Measurements from ENCODE around the gene NFIB. TPM values are rescaled to one million over a fixed set of nuclear protein-coding genes. Genes with fewer than 3 reads are reported as not detected.

The NFIB gene
- total and polyA plus RNA-seq, 2 of the 13 experiments (the other 11 are each of a cell fraction or from before 2014, with no cell fraction given), result 0.98 to 4.6 TPM

DNA sequence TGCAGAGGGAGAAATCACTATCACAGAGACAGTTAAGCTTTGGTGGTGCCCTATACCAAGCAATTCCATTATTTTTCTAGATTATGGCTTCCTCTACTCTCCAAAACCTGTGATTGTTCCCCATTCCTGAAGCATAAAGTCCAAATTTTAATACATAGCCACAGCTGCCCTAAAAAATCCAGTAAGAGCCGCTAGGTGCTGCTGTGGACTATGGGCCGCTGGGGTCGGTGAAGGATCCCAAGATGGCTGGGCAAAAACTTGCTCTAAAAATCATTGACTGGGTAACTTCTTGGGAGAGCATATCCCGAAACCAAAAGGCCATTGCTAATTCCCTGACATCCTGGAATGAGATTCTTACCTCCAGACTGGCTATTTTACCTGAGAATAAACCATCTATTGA lies 245.3 kb downstream of the NFIB start:
- ATAC-seq, result peak; percentile 68
- TF ChIP-seq SRY (CRISPR knock-in tag; IDR thresholded peaks at IDR 0.05), result no peak
- TF ChIP-seq HOXA5 (CRISPR knock-in tag; IDR thresholded peaks at IDR 0.05), result no peak
- no peak for TF ChIP-seq RFX3 (CRISPR knock-in tag; IDR thresholded peaks at IDR 0.05)
- TF ChIP-seq SMC3 (IDR thresholded peaks at IDR 0.05; ENCODE audit: low read length), result 0 out of 2 replicates have a peak, but pooled peaks have one; percentile 20
- no peak for TF ChIP-seq NFIB (CRISPR knock-in tag; IDR thresholded peaks at IDR 0.05; ENCODE audit: borderline replicate concordance)
- no peak for TF ChIP-seq ZNF839 (CRISPR knock-in tag; IDR thresholded peaks at IDR 0.05; ENCODE audit: borderline replicate concordance)
- no peak for TF ChIP-seq ZNF552 (CRISPR knock-in tag; IDR thresholded peaks at IDR 0.05; ENCODE audit: borderline replicate concordance)
- TF ChIP-seq, protein P1, sequence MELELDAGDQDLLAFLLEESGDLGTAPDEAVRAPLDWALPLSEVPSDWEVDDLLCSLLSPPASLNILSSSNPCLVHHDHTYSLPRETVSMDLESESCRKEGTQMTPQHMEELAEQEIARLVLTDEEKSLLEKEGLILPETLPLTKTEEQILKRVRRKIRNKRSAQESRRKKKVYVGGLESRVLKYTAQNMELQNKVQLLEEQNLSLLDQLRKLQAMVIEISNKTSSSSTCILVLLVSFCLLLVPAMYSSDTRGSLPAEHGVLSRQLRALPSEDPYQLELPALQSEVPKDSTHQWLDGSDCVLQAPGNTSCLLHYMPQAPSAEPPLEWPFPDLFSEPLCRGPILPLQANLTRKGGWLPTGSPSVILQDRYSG (CRISPR knock-in tag; IDR thresholded peaks at IDR 0.05), result no peak
- peak; percentile 69 for TF ChIP-seq STAG1 (CRISPR knock-in tag; IDR thresholded peaks at IDR 0.05)
- TF ChIP-seq, protein P2, sequence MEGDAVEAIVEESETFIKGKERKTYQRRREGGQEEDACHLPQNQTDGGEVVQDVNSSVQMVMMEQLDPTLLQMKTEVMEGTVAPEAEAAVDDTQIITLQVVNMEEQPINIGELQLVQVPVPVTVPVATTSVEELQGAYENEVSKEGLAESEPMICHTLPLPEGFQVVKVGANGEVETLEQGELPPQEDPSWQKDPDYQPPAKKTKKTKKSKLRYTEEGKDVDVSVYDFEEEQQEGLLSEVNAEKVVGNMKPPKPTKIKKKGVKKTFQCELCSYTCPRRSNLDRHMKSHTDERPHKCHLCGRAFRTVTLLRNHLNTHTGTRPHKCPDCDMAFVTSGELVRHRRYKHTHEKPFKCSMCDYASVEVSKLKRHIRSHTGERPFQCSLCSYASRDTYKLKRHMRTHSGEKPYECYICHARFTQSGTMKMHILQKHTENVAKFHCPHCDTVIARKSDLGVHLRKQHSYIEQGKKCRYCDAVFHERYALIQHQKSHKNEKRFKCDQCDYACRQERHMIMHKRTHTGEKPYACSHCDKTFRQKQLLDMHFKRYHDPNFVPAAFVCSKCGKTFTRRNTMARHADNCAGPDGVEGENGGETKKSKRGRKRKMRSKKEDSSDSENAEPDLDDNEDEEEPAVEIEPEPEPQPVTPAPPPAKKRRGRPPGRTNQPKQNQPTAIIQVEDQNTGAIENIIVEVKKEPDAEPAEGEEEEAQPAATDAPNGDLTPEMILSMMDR (CRISPR knock-in tag; IDR thresholded peaks at IDR 0.05), result peak; percentile 46
- no peaks in the 10 kb centered on the region; a peak in 1 of 5 replicates for H3K27me3 ChIP-seq (ENCODE audit: control insufficient read depth in 1 of 2, insufficient read depth in 2 of 2, low read length in 2 of 2)
- H3K27ac ChIP-seq (ENCODE audit: extremely low read length, insufficient read depth, low read length), result no peak overlapping the region
- H3K9me3 ChIP-seq (ENCODE audit: low read length), result no peaks in the 10 kb centered on the region
- no peak overlapping the region for H3K4me2 ChIP-seq (ENCODE audit: low read depth, low read length)
- DNase-seq (ENCODE audit: low spot score), result no peak
- POLR2A ChIA-PET, result no interaction called here
- no peaks in the 10 kb centered on the region for H3K79me2 ChIP-seq (ENCODE audit: insufficient read depth, low read length)
- no peak for FAIRE-seq
- no peak overlapping the region for H3K4me3 ChIP-seq (replicated peaks in 1 of 3; ENCODE audit: insufficient read depth in 1 of 3, low read depth in 2 of 3, low read length in 3 of 3)
- H3K4me1 ChIP-seq (ENCODE audit: insufficient read depth, low read length), result no peaks in the 10 kb centered on the region
- in situ Hi-C loops (cut with HindIII; ENCODE audit: extremely low pct_ligation_motif_present, low pct_unique_long_range_greater_than_20kb) (loop anchor here (5.0 kb wide), 1 partner anchor 284 kb away; no protein-coding TSS in a partner anchor), intact Hi-C loops (cut with micrococcal nuclease; ENCODE audit: unreplicated experiment) (loop anchor here (1.0 kb wide), 1 partner anchor 285 kb away; no protein-coding TSS in a partner anchor)
- 4% methylated on average over 4 of the region's 4 CpGs for WGBS (ENCODE audit: low lambda C conversion rate)
- no TSS peak for BruUV-seq (replicated peaks)
- no peak overlapping the region for H3K9ac ChIP-seq (ENCODE audit: insufficient read depth, low read depth, low read length)
- no peak overlapping the region for H2AFZ ChIP-seq (ENCODE audit: low read length)
- no peaks in the 10 kb centered on the region for H4K20me1 ChIP-seq (ENCODE audit: insufficient read depth, low read length)
- H3K36me3 ChIP-seq (replicated peaks in 1 of 2; ENCODE audit: control insufficient read depth in 1 of 2, insufficient read depth in 2 of 2, low read length in 2 of 2), result no peaks in the 10 kb centered on the region
- CTCF ChIA-PET (ENCODE audit: low intra/inter-chr PET ratio, low total read pairs), result interaction anchor here (1.0 to 1.3 kb wide), 2 partner anchors 284 to 360 kb away, joined by 3 to 6 read pairs; no protein-coding TSS in a partner anchor

Measured in HepG2 (cell line).